SW480 (cell line): ENCODE results near the gene GABRB2.

Experiments
- DNase-seq: peaks from one replicate; pipeline ENCODE4 v3.0.0-alpha.2; 2016; ENCODE audit warnings: low spot score

The GABRB2 gene

DNA sequence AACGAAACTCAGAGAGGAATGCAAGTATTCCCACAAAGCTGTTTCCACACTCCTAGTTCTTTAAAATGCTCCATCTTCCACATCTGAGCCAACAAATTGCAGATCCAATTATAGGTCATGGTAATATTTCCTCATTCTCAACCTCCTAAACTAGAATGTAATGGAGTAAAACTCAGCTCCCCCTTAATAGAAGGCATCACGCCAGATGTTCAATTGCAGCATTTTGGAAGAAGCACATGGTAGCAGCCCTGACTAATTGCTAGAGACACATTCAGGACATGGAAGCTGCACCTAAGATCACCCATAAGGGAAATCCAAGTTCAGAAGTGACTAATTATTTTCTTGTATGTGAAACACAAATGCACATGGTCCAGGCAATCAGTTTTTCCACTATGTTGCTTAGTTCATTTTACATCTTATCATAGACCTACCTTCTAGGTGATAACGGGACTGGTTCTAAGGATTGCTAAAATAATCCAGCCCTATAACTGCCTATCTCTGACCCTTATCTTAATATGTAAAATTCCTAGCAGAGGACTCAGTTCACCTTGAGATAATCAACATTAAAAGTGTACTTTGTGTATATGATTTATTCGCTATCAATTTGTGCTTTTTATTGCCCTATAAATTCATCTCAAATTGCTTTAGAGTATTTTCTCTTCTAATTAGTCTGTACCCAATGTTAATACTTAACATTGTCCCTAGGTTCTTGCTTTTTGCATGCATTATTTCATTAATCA lies 75.1 kb downstream of the GABRB2 start:
- no peak for DNase-seq

DNA sequence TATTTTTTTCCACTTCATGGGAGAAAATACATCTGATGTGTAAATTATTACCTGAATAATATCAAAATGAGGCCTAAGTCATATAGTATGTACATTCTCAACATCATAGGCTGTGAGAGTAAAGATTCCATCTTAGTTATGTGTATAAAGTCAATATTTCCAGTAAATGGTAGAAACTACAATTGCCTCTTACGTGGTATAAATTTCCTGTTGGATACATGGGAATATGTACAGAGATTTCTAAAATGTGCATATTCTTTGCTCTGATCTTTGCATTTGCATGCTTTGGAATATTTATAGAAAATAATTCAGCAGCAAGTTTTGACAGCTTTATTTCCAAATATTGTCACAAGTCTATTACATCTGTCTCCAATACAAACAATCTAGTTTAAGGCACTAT lies 78.8 kb downstream of the GABRB2 start:
- DNase-seq: no peak

DNA sequence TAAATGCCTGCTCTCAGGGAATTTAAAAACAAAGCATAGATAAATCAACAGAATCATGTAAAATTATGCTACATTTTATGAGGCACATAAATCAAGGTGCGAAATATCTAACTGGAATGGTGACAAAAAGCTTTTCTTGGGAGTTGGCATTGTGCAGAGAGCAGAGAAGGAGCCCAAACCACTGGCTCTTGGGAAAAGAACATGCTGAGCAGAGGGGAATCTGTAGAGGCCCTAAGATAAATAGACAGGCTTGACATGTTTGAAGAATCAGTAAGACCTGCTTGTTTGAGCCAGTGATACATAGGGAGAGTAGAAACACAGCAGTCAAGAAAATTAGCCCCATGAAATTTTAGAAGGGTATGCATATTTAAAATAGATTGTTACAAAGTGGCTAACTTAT lies 85.8 kb downstream of the GABRB2 start:
- DNase-seq: no peak

DNA sequence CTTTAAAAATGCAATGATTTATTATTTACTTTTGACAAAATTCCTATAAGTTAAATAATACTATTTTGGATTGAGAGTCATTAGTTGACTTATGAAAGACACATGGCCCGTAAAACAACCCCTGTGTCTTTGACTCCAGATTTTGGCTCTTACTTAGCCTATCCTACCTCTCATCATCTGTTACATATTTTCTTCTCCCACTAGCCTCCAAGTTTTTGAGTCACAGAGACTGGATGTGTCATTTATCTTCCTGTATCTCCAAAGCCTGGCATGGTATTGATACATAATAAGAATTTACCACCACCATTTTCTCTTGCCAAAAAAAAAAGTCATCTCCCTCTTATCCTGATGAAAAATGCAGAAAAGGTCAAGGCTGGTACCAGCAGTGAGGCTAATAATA lies 99.9 kb downstream of the GABRB2 start:
- no peak for DNase-seq

DNA sequence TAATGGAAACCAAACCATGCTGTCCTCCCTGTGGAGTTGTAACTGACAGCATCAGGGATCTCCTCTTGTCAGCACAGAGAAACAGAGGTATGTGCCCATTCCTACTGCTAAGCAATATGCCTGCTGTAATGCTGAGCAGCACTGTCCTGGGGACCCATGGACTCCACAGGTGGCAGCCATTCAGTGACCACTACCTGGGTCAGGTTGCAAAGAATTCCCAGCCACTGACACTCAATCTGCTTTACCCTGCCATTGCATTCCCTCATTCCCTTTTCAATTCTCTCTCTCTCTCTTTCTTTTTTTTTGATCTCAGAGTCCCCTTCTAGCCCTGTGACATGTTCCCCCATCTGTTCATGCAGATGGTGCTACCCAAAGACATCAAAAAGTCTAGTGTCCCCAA lies 104.1 kb downstream of the GABRB2 start:
- no peak for DNase-seq

DNA sequence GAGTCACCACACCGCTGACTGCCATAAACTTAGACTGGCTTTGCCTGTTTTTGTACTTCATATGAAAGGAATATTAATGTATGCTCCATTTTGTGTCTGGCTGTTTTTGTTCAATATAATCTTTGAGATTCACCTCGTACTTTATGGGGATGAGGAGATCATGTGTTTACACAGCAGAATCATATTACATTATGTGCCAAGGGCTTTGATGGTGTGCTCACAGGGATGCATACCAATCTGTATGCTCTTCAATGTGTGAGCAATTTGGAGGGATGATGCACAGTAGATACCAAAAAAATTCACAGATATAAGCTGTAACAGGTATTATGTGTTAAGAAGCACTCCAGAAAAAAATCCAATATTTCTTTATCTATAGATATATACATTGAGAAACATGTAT lies 113.7 kb downstream of the GABRB2 start:
- peak; percentile 16 for DNase-seq

DNA sequence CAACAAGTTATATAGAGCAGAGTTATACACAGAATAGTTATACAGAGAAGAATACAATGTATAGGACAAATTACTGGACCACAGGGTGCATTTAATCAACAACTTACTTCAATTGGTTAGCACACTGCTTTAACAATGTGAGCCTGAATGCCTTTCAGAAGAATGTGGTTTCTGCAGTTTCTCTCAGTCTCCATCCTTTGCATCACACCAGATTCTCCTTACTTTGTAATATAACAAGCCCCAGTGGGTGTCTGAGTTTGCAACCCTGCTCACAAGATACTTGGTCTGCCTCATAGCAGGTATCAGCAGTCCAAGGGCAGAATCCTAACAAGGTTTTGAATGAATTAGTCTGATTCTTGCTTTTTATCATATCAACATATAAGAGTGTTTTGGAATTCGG lies 114.6 kb downstream of the GABRB2 start:
- DNase-seq: no peak

DNA sequence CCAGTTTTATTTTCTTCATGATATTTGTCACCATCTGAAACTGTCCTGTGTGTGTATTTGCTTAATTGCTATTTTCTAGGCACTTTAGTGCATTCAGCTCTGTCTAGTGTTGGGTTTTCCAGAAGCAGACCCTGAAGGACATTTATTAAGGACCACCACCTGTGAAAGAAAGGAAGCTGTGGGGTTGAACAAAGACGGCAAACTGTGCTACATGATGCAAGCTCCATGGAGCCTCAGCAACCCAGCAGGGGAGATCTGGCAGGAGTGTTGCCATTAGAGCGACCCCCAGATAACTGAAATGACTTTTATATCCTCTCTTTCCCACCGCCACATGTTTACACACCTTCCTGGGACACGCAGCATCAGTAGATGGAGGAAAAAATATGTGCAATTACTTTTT lies 125.5 kb downstream of the GABRB2 start:
- no peak for DNase-seq

DNA sequence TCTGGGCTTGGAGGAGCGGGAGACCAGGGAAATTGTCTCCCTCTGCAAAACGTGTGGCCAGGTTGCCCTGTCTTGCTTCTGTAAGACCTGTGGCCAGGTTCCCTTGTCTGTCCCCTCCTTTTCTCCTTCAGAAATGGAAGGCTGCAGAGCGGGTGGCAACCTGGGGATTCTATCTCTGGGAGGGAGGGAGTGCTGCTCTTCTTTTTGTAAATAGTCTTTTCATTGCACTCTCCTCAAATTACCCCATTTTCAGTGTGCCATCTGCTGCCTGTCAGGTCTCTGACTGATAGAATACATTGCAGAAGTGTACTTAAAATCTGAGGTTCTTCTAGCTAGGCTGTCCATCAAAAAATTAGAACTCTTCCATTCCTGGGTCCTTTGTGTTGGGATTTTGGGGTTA lies 126.0 kb downstream of the GABRB2 start:
- no peak for DNase-seq

DNA sequence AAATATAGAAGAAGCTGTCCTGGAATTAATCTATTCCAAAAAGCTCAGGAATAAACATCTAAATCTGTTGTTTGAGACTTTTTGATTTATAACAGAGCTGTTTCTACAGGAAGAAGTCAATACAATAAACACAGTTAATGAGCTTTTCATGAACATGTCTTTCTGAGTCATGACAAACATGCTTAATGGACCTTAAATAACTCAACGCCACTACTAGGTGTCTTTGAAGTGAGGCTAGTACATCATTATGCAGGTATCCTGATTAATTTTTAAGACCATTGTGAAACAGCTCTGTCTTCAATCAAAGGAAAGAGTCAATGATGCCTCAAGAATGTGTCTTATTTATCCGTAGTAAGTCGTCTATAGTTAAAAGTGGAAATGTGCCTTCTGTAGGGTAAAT lies 131.6 kb downstream of the GABRB2 start:
- peak; percentile 56 for DNase-seq

DNA sequence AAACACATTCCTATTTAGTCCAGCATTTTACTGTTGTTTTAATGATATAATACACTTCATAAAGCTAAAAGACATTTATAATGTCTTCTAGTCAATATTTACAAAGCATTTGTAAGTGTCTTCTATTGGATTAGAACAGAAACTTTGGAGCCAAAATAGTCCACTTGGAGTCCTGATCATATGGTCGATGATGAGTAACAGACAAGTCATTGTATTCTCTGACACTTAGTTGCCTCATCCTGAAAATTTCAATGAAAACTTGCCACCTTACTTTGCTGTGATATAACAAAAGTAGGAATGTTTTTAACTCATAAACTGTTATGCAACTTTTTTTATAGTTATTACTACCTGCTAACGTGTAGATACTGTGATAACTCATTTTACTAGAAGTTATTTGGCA lies 132.5 kb downstream of the GABRB2 start:
- DNase-seq: peak; percentile 13

DNA sequence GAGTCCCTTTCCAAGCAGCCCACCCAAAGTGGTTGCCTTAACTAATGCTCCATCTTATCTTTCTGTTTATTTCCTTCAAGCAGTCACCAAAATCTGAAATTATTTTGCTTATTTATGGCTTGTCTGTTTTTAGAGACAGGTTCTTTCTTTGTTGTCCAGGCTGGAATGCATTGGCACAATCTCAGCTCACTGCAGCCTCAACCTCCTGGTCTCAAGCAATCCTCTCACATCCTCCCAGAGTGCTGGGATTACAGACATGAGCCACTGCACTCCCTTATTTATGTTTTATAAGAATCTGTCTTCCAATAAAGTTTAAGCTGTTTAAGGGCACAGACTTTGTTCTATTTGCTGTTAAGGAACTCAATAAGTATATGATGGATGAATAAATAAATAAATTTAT lies 133.7 kb downstream of the GABRB2 start:
- no peak for DNase-seq

DNA sequence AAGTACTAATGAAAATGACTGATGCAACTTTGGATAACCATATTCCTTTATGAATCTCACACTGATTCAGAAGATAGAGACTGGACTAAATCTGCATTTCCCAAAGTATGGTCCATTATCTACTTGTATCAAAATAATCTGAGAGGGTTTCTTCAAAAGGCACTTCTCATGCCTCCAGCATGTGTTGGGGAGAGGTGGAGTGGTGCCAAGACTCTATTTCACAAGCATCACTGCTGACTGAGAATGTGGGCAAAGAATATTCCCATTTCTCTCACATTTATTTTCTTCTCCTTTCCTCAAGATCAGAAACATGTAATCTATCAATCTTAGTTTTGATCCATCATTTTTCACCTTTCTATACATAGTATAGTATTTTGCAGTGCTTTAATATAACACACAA lies 135.4 kb downstream of the GABRB2 start:
- no peak for DNase-seq

DNA sequence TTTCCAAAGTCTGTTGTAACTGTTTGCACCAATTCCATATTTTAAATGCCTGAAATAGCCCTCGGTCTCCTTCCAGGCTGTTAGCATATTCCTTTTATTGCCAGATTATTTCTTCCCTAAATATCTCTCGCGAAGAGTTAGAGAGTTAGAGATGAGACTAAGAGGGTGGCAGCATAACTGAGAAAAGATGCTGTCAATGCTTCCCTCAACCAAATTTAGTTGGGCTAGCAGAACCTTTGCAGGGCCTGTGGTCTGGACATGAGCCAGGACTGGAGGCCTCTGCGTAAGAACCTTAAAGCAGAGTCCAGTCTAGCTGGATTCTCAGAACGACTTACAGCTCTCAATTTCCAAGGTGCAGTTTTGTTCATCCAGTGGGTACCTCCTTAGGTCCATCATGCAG lies 135.9 kb downstream of the GABRB2 start:
- DNase-seq: no peak

DNA sequence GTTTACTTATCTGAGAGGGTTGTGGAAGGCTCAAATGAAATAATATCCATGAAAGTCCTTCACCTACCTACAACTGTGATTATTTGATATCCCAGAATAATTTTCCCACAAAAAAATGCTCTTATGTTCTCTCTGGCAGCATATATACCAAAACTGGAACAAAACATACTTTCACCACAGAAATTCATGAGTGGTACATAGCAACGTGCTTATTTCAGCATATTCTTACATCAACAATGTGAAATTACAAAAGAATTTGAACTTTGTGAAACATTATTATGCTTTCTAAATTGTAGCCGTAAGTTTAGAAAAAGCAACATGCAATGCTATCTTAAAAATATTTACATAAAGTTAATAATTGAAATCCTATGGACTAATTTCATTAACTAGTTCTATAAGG lies 137.1 kb downstream of the GABRB2 start:
- DNase-seq: no peak

DNA sequence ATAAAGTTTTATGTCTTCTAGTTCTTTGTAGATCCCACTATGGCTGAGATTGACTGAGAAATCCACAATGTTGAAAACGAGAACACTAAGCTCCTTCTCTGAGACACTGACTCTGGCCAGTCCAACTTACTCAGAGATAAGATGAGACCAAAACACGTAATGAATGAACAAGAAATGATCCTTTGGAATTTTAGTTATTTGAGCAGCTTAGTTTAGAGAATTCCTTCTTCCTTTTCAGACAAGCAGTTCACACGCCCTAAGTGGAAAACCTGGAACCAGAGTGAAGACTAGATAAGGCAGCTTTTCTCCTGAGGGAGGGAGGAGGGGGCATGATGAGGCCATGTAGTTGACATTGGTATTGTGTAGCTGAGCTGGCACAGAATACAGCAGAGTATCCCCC lies 139.6 kb downstream of the GABRB2 start:
- DNase-seq: no peak

DNA sequence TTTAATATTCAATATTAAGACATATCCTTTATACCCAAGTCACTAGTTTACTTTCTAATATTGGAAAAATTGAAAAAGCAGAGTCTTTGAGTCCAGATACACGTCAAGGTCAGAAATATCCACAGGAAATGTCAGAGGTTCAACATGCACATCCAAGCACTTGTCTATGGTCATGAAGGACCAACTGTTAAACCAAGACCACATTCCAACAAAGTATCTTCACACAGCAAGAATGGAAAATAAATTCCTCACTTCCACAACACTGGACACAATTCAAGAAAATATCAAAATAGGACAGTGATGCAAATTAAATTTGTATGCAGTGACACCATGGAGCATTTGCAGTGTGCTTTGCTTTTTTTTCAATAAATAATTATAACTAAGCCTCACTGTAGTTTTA lies 142.5 kb downstream of the GABRB2 start:
- no peak for DNase-seq

DNA sequence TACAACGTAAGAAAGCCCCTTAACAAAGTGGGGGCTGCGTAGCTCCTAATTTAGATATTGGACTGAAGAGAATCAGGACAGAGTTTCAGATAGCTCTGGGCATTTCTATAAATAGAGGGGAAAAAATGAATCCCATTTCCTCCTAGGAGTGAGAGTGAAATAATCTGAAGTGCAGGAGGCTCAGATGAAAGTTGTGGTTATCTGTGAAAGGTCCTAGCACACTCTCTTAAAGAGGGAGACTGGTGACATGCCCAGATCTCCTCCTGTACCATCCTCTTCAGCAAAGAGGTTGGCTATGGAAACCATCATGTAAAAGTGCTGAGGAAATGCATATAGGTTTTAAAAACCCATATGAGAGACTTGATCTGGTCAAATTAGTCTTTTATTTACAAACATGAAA lies 143.4 kb downstream of the GABRB2 start:
- no peak for DNase-seq

DNA sequence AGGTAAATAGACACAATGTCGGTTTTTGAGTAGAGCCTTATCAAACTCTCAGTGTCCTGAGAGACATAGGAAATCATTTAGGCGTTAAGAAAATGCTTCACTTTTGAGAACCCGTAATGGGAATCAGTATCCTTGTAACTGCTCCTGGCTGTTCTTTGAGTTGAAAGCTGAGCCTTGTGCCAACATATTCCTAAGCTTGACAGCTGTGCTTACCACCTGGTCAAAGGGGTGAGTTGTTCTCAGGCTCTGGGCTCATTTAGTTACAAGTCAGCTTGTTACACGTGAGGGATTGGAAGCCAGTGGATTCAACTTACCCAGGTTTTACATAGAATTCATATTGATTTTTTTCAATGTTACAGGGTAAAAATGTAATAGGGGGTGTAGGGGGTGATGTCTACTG lies 145.9 kb downstream of the GABRB2 start:
- DNase-seq: no peak

DNA sequence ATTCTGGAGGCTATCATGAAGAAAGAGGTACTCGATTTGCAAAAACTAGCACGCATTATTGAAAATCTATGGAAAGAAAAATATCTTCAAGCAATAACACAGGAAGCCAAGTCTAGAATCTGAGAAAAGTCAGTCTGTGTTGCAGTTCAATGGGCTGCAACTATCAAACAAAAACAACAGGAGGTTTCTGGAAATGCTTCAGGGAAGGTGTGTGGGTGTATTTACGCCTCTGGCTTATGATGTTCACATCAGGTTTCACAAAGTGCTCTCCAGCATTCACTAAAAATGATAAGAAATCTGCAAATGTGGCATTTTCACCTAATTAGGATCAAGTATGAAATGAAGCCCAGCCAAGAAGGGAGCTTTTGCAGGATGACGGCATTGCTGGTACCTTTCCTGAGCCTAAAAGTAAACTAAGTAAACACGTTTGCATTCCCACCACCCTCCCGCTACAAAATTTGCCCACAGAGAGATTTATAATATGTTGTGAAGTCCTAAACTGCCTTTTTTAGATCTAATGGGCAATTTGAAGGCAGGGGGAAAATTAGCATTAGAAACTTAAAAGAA lies 146.4 kb downstream of the GABRB2 start:
- DNase-seq: no peak

DNA sequence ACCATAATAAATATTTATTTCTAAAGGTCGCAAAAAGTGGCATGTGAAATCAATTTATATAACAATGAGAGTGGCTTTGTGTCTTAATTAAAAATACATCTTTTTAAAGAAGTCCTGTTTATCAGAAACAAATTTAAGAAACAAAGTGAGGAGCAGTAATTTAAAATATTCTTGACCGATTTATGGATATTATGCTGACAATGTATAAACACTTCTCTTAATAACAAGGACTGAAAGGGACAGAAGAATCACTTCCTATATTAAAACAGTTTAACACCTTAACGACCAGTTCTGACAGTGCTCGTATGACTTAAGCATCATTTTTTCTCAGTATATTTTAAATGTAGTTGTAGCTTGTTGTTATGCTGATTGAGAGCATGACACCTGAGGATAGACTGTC lies 149.1 kb downstream of the GABRB2 start:
- no peak for DNase-seq

DNA sequence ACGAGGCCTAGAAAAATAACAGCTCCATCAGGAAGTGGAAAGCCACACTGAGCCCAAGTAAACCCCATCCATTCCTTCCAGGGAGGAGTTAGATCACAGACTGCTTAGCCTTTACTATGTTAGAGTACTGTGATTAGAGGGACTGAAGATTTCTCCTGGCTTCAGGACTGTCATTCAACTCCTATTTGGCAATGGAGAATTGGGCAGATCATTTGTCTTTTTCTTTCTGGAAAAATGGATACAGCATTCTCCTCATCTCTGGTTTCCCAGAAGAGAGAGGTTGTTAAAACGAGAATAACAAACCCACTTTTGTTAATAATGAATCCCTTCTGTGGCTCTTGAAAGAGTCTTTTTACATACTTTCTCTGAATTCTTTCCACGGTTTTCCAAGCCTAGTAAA lies 150.4 kb downstream of the GABRB2 start:
- DNase-seq: no peak

DNA sequence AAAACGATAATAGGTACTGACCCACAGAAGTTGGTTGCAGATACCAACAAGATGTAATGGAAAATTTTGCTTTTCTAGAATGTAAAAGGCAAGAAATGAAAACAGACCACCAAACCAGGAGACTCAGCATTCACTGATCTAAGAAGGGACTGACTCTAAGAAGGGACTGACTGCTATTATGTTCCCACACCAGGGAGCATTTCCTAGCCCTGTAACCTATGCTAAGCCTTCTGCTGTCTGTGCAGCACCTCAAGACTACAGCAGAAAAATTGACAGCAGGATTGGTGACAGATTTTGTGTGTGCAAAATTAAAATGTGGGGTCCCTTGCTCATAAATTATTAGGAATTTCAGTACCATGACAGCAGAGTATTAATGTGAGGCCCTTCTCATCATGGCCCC lies 154.8 kb downstream of the GABRB2 start:
- no peak for DNase-seq

DNA sequence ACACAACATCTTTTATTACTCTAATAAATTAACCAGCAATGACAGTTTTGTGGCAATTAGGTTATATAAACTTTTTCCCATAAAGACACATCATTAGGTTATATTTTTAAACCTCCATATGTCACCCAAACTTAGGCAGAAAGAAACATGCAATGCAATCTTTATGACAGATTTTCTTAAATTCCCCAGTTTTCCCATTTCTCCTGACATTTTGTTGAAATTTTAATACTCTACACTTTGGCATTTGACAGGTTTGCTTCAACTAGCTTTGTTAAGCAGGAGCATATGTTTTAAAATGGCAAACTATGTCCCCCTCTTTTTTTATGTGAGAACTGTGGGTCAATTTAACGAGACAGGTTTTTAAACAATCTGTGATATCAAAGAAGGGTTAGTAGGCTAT lies 155.5 kb downstream of the GABRB2 start:
- no peak for DNase-seq
